Measurements from ENCODE around the gene NMT1.
A peak's percentile ranks its signal among the peaks of the same experiment; 100 is the strongest.

The NMT1 gene

GRCh38 chr17:45101883-45102811 is 41.0 kb downstream of the NMT1 start:
- DNase-seq (ENCODE audit: low read depth, low spot score) = no peak
- Histone ChIP-seq H3K9ac (ENCODE audit: insufficient read length) (peak overlapping the region; percentile 11), H3K4me3 (no peak overlapping the region), H3K27ac (peak overlapping the region; percentile 74), H3K9me3 (ENCODE audit: low read depth, low read length) (no peaks in the 10 kb centered on the region), H3K36me3 (ENCODE audit: insufficient read depth, low read length) (peaks cover 86% of the 10 kb centered on the region)
- no peak for TF ChIP-seq FOXP2 (optimal IDR thresholded peaks at IDR 0.05; ENCODE audit: control extremely low read depth, extremely low read length, insufficient read depth)
- TF ChIP-seq EZH2 (IDR thresholded peaks at IDR 0.05) = no peak
- no peak for TF ChIP-seq POLR2AphosphoS5 (IDR thresholded peaks at IDR 0.05; ENCODE audit: borderline replicate concordance, low read depth, low read length)

GRCh38 chr17:45102856-45103255 is 41.7 kb downstream of the NMT1 start:
- no peak for DNase-seq (ENCODE audit: low read depth, low spot score)
- Histone ChIP-seq H3K27ac (no peak overlapping the region), H3K36me3 (ENCODE audit: insufficient read depth, low read length) (peaks cover 86% of the 10 kb centered on the region), H3K4me3 (no peak overlapping the region), H3K9ac (ENCODE audit: insufficient read length) (no peak overlapping the region), H3K9me3 (ENCODE audit: low read depth, low read length) (no peaks in the 10 kb centered on the region)
- no peak for TF ChIP-seq EZH2 (IDR thresholded peaks at IDR 0.05)
- TF ChIP-seq FOXP2 (optimal IDR thresholded peaks at IDR 0.05; ENCODE audit: control extremely low read depth, extremely low read length, insufficient read depth) = no peak
- TF ChIP-seq POLR2AphosphoS5 (IDR thresholded peaks at IDR 0.05; ENCODE audit: borderline replicate concordance, low read depth, low read length) = no peak

DNA sequence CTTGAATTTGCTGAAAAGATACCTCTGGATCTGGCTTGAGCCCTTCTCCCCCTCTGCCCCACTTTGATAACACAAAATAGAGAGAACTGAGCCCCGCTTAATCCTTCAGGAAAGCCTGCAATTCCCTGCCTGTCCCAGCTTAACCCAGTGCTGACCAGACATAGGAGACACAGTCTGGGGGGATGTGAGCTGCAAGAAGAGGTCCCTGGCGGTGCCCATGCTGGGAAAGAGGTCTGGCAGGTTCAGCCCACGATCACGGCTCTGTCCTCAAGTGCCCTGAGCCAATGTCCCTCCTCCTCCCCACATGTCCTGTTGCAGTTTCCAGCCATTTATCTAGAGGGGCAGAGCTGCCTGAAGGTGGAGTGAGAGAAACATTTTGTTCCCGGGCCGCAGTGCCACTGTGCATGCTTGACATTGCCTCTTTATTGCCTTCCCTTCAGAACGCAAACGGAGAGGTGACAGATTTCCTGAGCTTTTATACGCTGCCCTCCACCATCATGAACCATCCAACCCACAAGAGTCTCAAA is 42.2 kb downstream of the NMT1 start:
- TF ChIP-seq POLR2AphosphoS5 (IDR thresholded peaks at IDR 0.05; ENCODE audit: borderline replicate concordance, low read depth, low read length) (no peak), FOXP2 (optimal IDR thresholded peaks at IDR 0.05; ENCODE audit: control extremely low read depth, extremely low read length, insufficient read depth) (no peak), EZH2 (IDR thresholded peaks at IDR 0.05) (no peak)
- no peak overlapping the region for H3K27ac ChIP-seq
- no peak for DNase-seq (ENCODE audit: low read depth, low spot score)
- peaks cover 86% of the 10 kb centered on the region for H3K36me3 ChIP-seq (ENCODE audit: insufficient read depth, low read length)
- H3K4me3 ChIP-seq = no peak overlapping the region
- H3K9me3 ChIP-seq (ENCODE audit: low read depth, low read length) = no peaks in the 10 kb centered on the region
- H3K9ac ChIP-seq (ENCODE audit: insufficient read length) = no peak overlapping the region

DNA sequence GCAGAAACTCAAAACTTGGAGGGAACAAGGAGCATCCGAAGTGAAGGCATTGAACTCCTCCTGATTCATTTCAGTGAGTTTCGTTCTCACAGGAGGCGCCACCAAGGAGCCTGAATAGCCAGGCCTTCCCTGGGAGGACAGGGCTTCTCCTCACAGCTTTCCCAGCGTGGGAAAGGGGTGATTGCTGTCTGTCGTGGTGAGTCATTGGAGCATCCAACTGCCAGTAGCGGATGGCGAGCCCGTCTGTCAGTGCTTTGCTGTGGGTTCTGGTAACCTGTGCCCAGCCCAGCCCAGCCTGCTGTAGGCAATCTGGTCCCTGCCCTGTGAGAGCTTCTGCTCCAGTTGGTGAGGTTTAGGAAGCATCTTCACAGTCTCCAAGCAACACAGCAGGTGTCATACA is 42.9 kb downstream of the NMT1 start:
- DNase-seq (ENCODE audit: low read depth, low spot score) = no peak
- H3K4me3 ChIP-seq = no peak overlapping the region
- H3K27ac ChIP-seq = no peak overlapping the region
- H3K9me3 ChIP-seq (ENCODE audit: low read depth, low read length) = no peaks in the 10 kb centered on the region
- peaks cover 81% of the 10 kb centered on the region for H3K36me3 ChIP-seq (ENCODE audit: insufficient read depth, low read length)
- no peak overlapping the region for H3K9ac ChIP-seq (ENCODE audit: insufficient read length)
- no peak for TF ChIP-seq POLR2AphosphoS5 (IDR thresholded peaks at IDR 0.05; ENCODE audit: borderline replicate concordance, low read depth, low read length)
- no peak for TF ChIP-seq EZH2 (IDR thresholded peaks at IDR 0.05)
- no peak for TF ChIP-seq FOXP2 (optimal IDR thresholded peaks at IDR 0.05; ENCODE audit: control extremely low read depth, extremely low read length, insufficient read depth)

DNA sequence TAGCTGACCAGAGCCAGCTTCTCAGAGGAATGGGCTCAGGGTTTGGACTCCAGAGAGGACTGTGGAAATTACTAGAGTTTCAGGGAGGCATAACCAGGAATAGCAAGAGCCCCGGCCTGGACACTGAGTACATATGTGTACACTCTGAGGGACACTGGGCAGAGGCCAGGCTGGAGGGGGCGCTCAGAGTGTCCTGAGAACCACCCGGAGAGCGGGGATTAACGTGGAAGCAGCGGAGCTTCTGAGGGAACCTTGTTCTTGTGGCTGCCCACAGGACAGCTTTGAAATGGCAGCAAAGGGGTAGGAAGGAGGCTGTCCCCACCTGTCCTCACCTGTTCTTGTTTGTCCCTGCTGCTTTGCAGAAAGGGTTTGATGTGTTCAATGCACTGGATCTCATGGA is 43.4 kb downstream of the NMT1 start:
- peaks cover 76% of the 10 kb centered on the region for H3K36me3 ChIP-seq (ENCODE audit: insufficient read depth, low read length)
- TF ChIP-seq FOXP2 (optimal IDR thresholded peaks at IDR 0.05; ENCODE audit: control extremely low read depth, extremely low read length, insufficient read depth) (no peak), POLR2AphosphoS5 (IDR thresholded peaks at IDR 0.05; ENCODE audit: borderline replicate concordance, low read depth, low read length) (no peak), EZH2 (IDR thresholded peaks at IDR 0.05) (no peak)
- H3K27ac ChIP-seq = no peak overlapping the region
- H3K9ac ChIP-seq (ENCODE audit: insufficient read length) = no peak overlapping the region
- H3K9me3 ChIP-seq (ENCODE audit: low read depth, low read length) = no peaks in the 10 kb centered on the region
- H3K4me3 ChIP-seq = no peak overlapping the region
- DNase-seq (ENCODE audit: low read depth, low spot score) = no peak

DNA sequence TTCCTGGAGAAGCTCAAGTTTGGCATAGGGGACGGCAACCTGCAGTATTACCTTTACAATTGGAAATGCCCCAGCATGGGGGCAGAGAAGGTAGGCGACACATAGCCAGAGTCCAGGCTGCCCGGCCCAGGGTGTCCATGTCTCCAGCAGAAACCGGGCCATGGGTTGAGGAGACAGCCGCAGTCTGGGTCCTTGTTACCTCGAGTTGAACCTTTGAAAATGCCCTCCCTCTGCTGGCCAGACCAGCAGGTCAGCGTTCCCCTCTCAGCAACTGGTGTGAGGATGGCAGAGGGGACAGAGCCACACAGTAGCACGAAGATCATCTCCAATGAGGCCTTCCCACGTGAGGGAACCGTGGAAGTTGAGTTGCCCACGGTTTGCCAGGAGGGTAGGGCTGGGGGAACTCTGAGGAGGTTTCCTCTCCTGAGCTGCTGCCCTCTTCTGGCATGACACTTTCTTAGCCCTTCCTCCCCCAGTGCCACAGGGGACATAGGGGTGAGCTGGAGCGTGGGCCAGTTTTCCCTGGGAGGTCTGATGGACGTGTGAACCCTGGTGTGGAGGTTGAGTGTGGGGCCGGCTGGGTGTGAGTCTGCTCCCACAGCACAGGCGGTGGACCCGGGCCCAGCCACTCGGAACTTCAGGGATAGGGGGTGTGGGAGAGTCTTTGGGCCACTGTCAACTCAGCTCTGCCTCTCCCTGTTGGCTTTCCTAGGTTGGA is 43.9 kb downstream of the NMT1 start:
- no peak for DNase-seq (ENCODE audit: low read depth, low spot score)
- H3K9ac ChIP-seq (ENCODE audit: insufficient read length) = no peak overlapping the region
- H3K4me3 ChIP-seq = no peak overlapping the region
- H3K27ac ChIP-seq = no peak overlapping the region
- no peak; the same call in 1 of the 2 replicates for TF ChIP-seq POLR2AphosphoS5 (IDR thresholded peaks at IDR 0.05; ENCODE audit: borderline replicate concordance, low read depth, low read length)
- no peak for TF ChIP-seq FOXP2 (optimal IDR thresholded peaks at IDR 0.05; ENCODE audit: control extremely low read depth, extremely low read length, insufficient read depth)
- no peak for TF ChIP-seq EZH2 (IDR thresholded peaks at IDR 0.05)
- H3K9me3 ChIP-seq (ENCODE audit: low read depth, low read length) = no peaks in the 10 kb centered on the region
- peaks cover 70% of the 10 kb centered on the region for H3K36me3 ChIP-seq (ENCODE audit: insufficient read depth, low read length)

DNA sequence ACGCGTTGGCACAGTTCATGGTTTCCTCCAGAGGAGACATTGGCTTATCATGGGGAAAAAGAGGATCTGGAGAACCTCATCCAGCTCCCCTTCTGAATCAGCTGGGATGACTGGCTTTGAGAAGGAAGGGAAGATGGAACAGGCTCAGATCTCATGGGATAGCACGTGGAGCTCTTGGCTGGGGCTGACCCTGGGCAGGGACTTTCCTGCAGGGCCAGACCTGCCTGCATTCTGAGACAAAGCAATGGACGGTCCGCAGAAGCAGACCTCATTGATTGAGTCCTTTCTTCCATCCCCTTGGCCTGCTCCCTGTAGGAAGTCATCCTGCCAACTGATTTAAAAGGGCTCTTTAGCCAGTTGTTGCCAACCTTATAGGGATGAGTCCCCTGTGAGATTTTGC is 45.0 kb downstream of the NMT1 start:
- no peak overlapping the region for H3K9ac ChIP-seq (ENCODE audit: insufficient read length)
- TF ChIP-seq POLR2AphosphoS5 (IDR thresholded peaks at IDR 0.05; ENCODE audit: borderline replicate concordance, low read depth, low read length) (no peak), FOXP2 (optimal IDR thresholded peaks at IDR 0.05; ENCODE audit: control extremely low read depth, extremely low read length, insufficient read depth) (no peak), EZH2 (IDR thresholded peaks at IDR 0.05) (no peak)
- no peak for DNase-seq (ENCODE audit: low read depth, low spot score)
- H3K9me3 ChIP-seq (ENCODE audit: low read depth, low read length) = no peaks in the 10 kb centered on the region
- H3K4me3 ChIP-seq = no peak overlapping the region
- H3K36me3 ChIP-seq (ENCODE audit: insufficient read depth, low read length) = peaks cover 70% of the 10 kb centered on the region
- H3K27ac ChIP-seq = no peak overlapping the region

- Histone ChIP-seq H3K36me3 (ENCODE audit: insufficient read depth, low read length) (peaks cover 68% of the 10 kb centered on the region), H3K9ac (ENCODE audit: insufficient read length) (no peak overlapping the region), H3K4me3 (no peak overlapping the region), H3K27ac (no peak overlapping the region), H3K9me3 (ENCODE audit: low read depth, low read length) (no peaks in the 10 kb centered on the region)
- TF ChIP-seq FOXP2 (optimal IDR thresholded peaks at IDR 0.05; ENCODE audit: control extremely low read depth, extremely low read length, insufficient read depth) (no peak), POLR2AphosphoS5 (IDR thresholded peaks at IDR 0.05; ENCODE audit: borderline replicate concordance, low read depth, low read length) (no peak), EZH2 (IDR thresholded peaks at IDR 0.05) (no peak)
- DNase-seq (ENCODE audit: low read depth, low spot score) = no peak
Measured at GRCh38 chr17:45106582-45106981, 45.5 kb downstream of the NMT1 start.
